ENCODE data around the gene ROBO1. TPM values are rescaled to one million over a fixed set of nuclear protein-coding genes. Genes with fewer than 3 reads are reported as not detected.

The ROBO1 gene
- total and polyA plus RNA-seq, 2 of the 8 experiments (the other 6 are each of a cell fraction or from before 2014, with no cell fraction given) = 51.4 to 91.0 TPM

DNA sequence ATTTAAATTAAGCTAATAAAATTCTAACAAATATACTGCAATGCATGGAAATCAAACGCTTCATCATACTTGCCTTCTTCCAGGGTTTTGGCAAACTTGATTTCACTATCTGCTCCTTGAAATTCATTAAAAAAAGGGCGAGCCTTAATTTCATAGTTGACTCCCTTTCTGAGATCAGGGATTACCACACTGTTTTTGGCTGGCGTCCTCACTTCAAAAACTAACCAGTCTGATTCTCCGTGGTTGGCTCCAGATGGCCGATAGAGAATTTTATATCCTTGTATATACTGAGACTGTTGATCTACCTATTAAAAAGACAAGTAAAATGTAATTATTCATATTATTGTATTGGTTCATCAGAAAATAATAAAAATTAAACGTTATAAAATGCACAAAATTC lies 1106.8 kb downstream of the ROBO1 start:
- ChIA-PET CTCF (ENCODE audit: partially characterized antibody) (interaction anchor here (0.7 to 2.1 kb wide), 7 partner anchors 16 to 858 kb away, joined by 3 to 14 read pairs (median 3); no protein-coding TSS in a partner anchor), POLR2A (ENCODE audit: partially characterized antibody) (no interaction called here)
- Histone ChIP-seq H2BK120ac (replicated peaks; ENCODE audit: low read depth, low read length) (no peak overlapping the region), H3K18ac (ENCODE audit: extremely low read depth, low read length) (no peak overlapping the region), H3K27ac (ENCODE audit: low read depth, low read length) (no peak overlapping the region), H3K56ac (replicated peaks; ENCODE audit: insufficient read length, low read depth, low read length) (no peak overlapping the region), H3K9me3 (ENCODE audit: insufficient read depth in 2 of 2, low read depth in 1 of 2, low read length in 1 of 2) (no peaks in the 10 kb centered on the region), H4K8ac (ENCODE audit: extremely low read depth, insufficient read depth, low read length) (no peak overlapping the region), H3K4me1 (replicated peaks in 1 of 4; ENCODE audit: control insufficient read depth in 3 of 4, insufficient read depth in 4 of 4, low read length in 3 of 4) (no peaks in the 10 kb centered on the region), H3K4ac (replicated peaks; ENCODE audit: insufficient read length, low read depth, low read length) (no peak overlapping the region), H2BK20ac (ENCODE audit: low read length) (no peak overlapping the region), H3K4me3 (ENCODE audit: extremely low read depth in 1 of 4, insufficient read depth in 2 of 4, low read depth in 3 of 4, low read length in 4 of 4) (no peak overlapping the region), H2BK15ac (ENCODE audit: low read length) (no peak overlapping the region), H3K14ac (ENCODE audit: insufficient read length) (no peak overlapping the region), H4K91ac (replicated peaks; ENCODE audit: insufficient read length, low read length) (no peak overlapping the region), H4K20me1 (replicated peaks in 1 of 2; ENCODE audit: control insufficient read depth in 1 of 2, insufficient read depth in 2 of 2, low read length in 2 of 2) (no peaks in the 10 kb centered on the region), H3K36me3 (ENCODE audit: control insufficient read depth in 2 of 4, insufficient read depth in 4 of 4, low read length in 3 of 4) (peaks cover 0 to 15% (median 7%) of the 10 kb centered on the region in 4 experiments; a peak in 2 of 8 replicates), H3K79me2 (ENCODE audit: control insufficient read depth in 1 of 2, insufficient read depth in 2 of 2, low read length in 2 of 2) (no peaks in the 10 kb centered on the region), H3K4me2 (ENCODE audit: insufficient read depth in 1 of 2, low read depth in 2 of 2, low read length in 2 of 2) (no peak overlapping the region), H2AK5ac (ENCODE audit: low read depth, low read length) (no peak overlapping the region), H3K23ac (ENCODE audit: insufficient read length) (no peak overlapping the region), H3K23me2 (ENCODE audit: low read depth, low read length) (no peaks in the 10 kb centered on the region), H2AFZ (ENCODE audit: low read length) (no peak overlapping the region), H4K5ac (ENCODE audit: insufficient read length, low read depth, low read length) (no peak overlapping the region), H2BK5ac (ENCODE audit: low read depth, low read length) (no peak overlapping the region), H2BK12ac (ENCODE audit: low read depth, low read length) (no peak overlapping the region), H3K27me3 (replicated peaks in 1 of 4; ENCODE audit: control insufficient read depth in 3 of 4, extremely low read depth in 1 of 4, insufficient read depth in 3 of 4, low read length in 3 of 4) (no peaks in the 10 kb centered on the region), H3K9ac (replicated peaks in 1 of 4; ENCODE audit: extremely low read depth in 1 of 4, low read depth in 3 of 4, low read length in 3 of 4) (no peak overlapping the region), H3K79me1 (ENCODE audit: low read depth, low read length) (no peaks in the 10 kb centered on the region)
- DNase-seq (ENCODE audit: low read depth in 1 of 2, low spot score in 2 of 2) = no peak
- WGBS, 2 experiments (ENCODE audit: extremely low coverage in 1 of 2, insufficient coverage in 1 of 2, insufficient read length in 1 of 2, insufficient replicate concordance in 2 of 2, low coverage in 1 of 2, low lambda C conversion rate in 2 of 2, missing lambda C conversion rate in 1 of 2) = 89% methylated on average over 6 of the region's 6 CpGs; no CpG with 5 or more reads in 1 of the 2 experiments
- no peak for FAIRE-seq
- no peak for TF ChIP-seq SIRT6 (IDR thresholded peaks at IDR 0.05; ENCODE audit: low read length)
- TF ChIP-seq MAFK (IDR thresholded peaks at IDR 0.05; ENCODE audit: low read depth, low read length) = no peak
- TF ChIP-seq YY1 (IDR thresholded peaks at IDR 0.05; ENCODE audit: low read depth, low read length) = no peak
